ENCODE results near the gene PRRG2. TPM values are rescaled to one million over a fixed set of nuclear protein-coding genes. Genes with fewer than 3 reads are reported as not detected.

The PRRG2 gene
- total and polyA plus RNA-seq, 2 of the 13 experiments (the other 11 are each of a cell fraction or from before 2014, with no cell fraction given) = 0.66 to 0.82 TPM

DNA sequence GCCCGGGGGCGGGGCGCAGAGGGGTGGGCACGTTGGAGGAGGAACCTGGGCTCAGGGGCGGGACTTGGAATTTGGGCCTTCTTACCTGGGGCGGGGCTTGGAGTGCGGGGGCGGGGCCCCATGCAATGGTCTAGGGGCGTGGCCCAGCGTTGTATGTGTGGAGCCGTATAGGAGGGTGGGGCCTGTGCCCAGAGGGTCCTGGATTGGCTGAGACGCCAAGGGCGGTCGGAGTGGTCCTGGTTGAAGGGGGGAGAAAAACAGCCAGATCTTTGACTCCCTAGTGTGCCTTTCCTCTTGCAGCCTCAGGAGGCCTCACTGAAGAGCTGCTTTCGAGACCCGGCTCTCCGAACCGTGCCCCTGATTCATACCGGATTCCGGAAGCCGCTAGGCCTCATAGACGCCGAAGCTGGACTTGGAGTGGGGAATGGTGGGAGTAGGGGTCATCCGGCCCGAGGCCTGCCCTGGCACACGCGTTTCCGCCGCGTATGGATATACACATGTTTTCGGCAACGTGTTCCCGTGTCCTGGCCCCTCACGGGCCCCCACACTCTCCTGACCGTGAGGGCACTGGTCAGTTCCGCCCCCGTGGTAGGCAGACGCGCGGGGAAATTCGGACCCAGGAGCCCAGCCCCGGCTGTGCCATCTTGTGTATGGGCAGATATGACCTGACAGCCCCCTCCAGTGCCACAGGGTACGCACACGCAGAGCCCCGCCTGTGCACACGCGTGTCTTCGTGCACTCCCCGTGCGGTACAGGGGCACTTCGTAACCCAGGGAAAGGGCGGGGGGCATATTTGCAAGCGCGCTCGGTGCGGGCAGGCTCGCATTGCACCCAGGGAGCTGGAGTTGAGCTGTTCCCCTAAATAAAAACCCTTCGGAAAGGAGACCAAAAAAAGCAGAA lies 9.2 kb downstream of the PRRG2 start (continued):
- TF ChIP-seq ZNF10 (CRISPR knock-in tag; IDR thresholded peaks at IDR 0.05; ENCODE audit: borderline replicate concordance, low read depth) (no peak), BRD4 (CRISPR knock-in tag; IDR thresholded peaks at IDR 0.05) (peak; percentile 77), HNRNPUL1 (IDR thresholded peaks at IDR 0.05; ENCODE audit: low read depth, low read length) (no peak), ZSCAN9 (CRISPR knock-in tag; IDR thresholded peaks at IDR 0.05; ENCODE audit: borderline replicate concordance) (no peak), KDM6A (CRISPR knock-in tag; IDR thresholded peaks at IDR 0.05; ENCODE audit: low read depth) (no peak), RARA (CRISPR knock-in tag; IDR thresholded peaks at IDR 0.05) (0 out of 2 replicates have a peak, but pooled peaks have one; percentile 22), ZNF292 (CRISPR knock-in tag; IDR thresholded peaks at IDR 0.05; ENCODE audit: borderline replicate concordance, low read depth) (no peak), PAX8 (CRISPR knock-in tag; IDR thresholded peaks at IDR 0.05; ENCODE audit: borderline replicate concordance) (no peak), ZNF709 (CRISPR knock-in tag; IDR thresholded peaks at IDR 0.05) (peak; percentile 90), ATM (IDR thresholded peaks at IDR 0.05; ENCODE audit: borderline replicate concordance) (no peak), TSC22D2 (CRISPR knock-in tag; IDR thresholded peaks at IDR 0.05; ENCODE audit: borderline replicate concordance) (no peak), MAZ (IDR thresholded peaks at IDR 0.05; ENCODE audit: borderline replicate concordance, low read depth, low read length) (peak; percentile 47; the same call in 1 of the 2 replicates), MAZ (CRISPR knock-in tag; IDR thresholded peaks at IDR 0.05; ENCODE audit: low read depth) (no peak; the same call in 1 of the 2 replicates), ZNF761 (CRISPR knock-in tag; conservative IDR thresholded peaks at IDR 0.05) (no peak), STAG1 (CRISPR knock-in tag; IDR thresholded peaks at IDR 0.05) (0 out of 2 replicates have a peak, but pooled peaks have one; percentile 8), ZNF792 (CRISPR knock-in tag; IDR thresholded peaks at IDR 0.05) (no peak), ZC3H13 (CRISPR knock-in tag; IDR thresholded peaks at IDR 0.05) (no peak), AKAP8 (CRISPR knock-in tag; IDR thresholded peaks at IDR 0.05) (no peak), SPEN (CRISPR knock-in tag; IDR thresholded peaks at IDR 0.05; ENCODE audit: low read depth) (peak; percentile 15; the same call in 1 of the 2 replicates)
- TF ChIP-seq, protein P1, sequence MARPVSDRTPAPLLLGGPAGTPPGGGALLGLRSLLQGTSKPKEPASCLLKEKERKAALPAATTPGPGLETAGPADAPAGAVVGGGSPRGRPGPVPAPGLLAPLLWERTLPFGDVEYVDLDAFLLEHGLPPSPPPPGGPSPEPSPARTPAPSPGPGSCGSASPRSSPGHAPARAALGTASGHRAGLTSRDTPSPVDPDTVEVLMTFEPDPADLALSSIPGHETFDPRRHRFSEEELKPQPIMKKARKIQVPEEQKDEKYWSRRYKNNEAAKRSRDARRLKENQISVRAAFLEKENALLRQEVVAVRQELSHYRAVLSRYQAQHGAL (CRISPR knock-in tag; IDR thresholded peaks at IDR 0.05; ENCODE audit: not compliant biosample characterization) = peak; percentile 29
- TF ChIP-seq, protein P2, sequence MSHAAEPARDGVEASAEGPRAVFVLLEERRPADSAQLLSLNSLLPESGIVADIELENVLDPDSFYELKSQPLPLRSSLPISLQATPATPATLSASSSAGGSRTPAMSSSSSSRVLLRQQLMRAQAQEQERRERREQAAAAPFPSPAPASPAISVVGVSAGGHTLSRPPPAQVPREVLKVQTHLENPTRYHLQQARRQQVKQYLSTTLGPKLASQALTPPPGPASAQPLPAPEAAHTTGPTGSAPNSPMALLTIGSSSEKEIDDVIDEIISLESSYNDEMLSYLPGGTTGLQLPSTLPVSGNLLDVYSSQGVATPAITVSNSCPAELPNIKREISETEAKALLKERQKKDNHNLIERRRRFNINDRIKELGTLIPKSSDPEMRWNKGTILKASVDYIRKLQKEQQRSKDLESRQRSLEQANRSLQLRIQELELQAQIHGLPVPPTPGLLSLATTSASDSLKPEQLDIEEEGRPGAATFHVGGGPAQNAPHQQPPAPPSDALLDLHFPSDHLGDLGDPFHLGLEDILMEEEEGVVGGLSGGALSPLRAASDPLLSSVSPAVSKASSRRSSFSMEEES (CRISPR knock-in tag; IDR thresholded peaks at IDR 0.05) = peak; percentile 57; the same call in 1 of the 2 replicates
- TF ChIP-seq, protein P3, sequence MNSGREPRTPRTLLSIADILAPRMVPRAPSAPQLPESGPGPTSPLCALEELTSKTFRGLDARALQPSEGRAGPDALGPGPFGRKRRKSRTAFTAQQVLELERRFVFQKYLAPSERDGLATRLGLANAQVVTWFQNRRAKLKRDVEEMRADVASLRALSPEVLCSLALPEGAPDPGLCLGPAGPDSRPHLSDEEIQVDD (CRISPR knock-in tag; IDR thresholded peaks at IDR 0.05; ENCODE audit: borderline replicate concordance) = no peak
- TF ChIP-seq, protein P4, sequence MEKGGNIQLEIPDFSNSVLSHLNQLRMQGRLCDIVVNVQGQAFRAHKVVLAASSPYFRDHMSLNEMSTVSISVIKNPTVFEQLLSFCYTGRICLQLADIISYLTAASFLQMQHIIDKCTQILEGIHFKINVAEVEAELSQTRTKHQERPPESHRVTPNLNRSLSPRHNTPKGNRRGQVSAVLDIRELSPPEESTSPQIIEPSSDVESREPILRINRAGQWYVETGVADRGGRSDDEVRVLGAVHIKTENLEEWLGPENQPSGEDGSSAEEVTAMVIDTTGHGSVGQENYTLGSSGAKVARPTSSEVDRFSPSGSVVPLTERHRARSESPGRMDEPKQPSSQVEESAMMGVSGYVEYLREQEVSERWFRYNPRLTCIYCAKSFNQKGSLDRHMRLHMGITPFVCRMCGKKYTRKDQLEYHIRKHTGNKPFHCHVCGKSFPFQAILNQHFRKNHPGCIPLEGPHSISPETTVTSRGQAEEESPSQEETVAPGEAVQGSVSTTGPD (CRISPR knock-in tag; IDR thresholded peaks at IDR 0.05) = no peak
- TF ChIP-seq, protein P5, sequence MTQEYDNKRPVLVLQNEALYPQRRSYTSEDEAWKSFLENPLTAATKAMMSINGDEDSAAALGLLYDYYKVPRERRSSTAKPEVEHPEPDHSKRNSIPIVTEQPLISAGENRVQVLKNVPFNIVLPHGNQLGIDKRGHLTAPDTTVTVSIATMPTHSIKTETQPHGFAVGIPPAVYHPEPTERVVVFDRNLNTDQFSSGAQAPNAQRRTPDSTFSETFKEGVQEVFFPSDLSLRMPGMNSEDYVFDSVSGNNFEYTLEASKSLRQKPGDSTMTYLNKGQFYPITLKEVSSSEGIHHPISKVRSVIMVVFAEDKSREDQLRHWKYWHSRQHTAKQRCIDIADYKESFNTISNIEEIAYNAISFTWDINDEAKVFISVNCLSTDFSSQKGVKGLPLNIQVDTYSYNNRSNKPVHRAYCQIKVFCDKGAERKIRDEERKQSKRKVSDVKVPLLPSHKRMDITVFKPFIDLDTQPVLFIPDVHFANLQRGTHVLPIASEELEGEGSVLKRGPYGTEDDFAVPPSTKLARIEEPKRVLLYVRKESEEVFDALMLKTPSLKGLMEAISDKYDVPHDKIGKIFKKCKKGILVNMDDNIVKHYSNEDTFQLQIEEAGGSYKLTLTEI (CRISPR knock-in tag; conservative IDR thresholded peaks at IDR 0.05) = no peak

Measured in HepG2 (cell line).